Smooth muscle cell of the brain vasculature (primary cell): ENCODE data around the gene C12orf60.

ENCODE experiments used
- DNase-seq: peaks from one replicate; pipeline ENCODE4 v3.0.0-alpha.2; 2012; ENCODE audit warnings: low read depth, low spot score

C12orf60 gene

DNA sequence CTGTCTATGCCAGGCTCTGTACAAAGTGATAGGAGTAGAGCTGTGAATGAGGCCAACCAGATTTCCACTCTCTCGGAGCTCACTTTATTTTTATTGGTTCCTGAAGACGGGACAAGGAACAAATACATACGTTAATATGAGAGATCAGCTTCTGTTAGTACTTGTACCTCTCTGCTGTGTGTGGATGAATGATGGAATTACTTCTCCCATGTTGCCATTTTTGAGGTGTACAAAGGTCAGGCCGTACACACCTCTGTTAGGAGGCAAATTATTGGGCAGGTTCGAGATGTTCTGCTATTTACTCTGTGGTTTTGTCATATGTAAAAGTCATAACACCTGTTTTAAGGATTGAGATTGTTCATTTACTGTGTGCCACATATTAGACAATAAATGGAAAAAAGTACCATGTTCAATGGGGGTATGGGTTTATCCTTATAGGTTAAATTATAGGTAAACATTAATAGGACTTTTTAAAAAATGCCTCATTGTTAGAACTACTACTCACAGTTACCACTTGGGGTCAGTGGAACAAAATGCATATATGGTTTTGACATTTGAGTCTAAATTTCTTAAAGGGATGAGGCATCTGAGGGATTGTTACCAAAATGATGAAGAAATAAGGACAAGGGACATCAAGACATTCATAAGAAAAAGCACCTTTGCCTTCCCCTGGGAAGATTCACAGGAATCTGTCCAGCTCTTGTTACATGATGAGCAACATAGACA lies 27.1 kb upstream of the C12orf60 start:
- no peak for DNase-seq

DNA sequence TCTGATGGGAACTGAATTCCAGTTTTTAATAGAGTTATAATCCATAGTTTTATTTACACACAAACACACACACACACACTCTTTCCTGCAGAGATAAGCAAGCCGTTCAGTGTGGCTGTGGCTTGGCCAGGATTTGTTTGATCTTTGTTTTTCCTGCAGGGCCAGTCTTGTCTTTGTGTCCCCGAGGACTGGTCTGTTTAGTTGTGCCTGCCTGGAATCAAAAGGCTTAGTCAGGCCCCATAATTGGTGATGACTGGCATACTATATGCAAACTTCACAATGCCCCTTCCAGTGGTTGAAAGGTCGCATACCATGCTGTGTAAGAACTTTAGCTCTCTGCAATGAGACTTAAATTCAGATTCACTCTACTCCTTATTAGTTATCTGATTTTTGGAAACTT lies 26.2 kb upstream of the C12orf60 start:
- DNase-seq, result no peak

DNA sequence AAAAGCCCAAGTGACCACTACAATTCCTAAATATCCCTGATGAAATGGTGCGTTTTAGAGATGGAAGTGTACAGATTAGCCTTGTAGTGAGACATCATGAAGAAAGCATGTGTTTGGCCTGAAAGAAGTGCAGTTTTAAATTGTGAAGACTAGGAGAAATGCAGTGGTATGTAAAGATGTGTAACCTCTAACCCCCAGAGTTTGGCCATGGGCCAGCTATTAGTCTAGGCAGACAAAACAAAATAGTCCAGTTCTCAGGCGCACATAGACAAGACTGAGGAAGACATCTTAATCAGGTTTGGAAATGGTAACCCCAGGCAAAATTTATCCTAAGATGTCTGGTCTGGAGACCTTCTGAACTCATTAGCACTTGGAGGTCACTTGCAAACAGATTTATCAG lies 23.6 kb upstream of the C12orf60 start:
- DNase-seq, result no peak

DNA sequence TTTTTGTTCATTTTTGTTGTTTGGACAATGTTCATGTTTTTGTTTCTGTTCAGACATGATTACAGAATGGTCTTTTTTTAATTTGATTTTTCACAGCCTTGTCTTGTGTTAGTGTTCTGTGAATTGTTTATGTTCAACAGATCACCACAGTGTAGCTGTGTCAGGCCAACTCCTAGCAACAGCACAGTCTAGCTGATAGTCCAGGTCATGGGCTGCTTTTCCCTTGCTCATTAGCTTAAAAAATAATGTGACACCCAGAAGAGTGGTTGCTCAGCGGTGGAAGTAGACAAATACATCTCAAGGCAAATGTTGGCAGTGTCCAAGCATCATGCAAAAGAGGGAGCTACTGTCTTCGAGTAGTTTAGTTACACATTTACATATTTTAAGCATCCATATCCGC lies 22.6 kb upstream of the C12orf60 start:
- no peak for DNase-seq

DNA sequence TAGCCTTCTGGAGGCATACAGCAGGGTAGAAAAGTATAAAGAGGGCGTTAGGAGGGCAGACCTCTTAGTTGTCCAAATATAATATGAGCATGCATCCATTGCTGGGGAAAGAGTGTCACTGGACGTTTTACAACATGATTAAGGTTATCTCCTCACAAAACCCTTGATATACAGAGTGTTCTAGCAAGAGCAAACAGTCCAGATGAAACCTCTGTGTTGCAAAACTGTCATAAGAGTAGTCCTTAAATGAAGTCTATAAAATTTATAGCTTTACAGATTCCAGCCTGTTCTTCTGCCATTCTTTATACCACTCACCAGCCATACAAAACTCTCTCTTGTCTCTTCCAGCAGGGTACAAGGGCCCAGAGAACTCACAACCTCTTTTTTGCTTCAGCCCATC lies 21.9 kb upstream of the C12orf60 start:
- DNase-seq, result no peak

DNA sequence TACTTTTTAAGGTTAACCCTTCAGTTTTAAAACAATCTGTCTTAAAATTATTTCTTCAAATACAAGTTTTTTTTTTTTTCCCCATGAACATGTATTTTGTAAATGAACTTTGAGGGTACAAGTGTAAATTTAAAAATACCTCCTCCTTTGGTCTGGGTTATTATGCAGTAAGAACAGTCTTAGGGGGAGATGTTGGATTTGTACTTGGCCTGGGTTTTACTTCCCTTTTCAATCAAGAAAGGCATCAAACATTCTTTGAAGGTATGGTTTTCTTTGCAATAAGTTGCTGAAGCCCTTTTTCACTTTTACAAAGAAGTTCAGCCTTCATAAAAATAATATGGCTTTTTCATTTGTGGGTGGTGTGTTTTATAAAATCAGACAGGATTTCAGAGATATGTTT lies 20.7 kb upstream of the C12orf60 start:
- DNase-seq, result no peak

DNA sequence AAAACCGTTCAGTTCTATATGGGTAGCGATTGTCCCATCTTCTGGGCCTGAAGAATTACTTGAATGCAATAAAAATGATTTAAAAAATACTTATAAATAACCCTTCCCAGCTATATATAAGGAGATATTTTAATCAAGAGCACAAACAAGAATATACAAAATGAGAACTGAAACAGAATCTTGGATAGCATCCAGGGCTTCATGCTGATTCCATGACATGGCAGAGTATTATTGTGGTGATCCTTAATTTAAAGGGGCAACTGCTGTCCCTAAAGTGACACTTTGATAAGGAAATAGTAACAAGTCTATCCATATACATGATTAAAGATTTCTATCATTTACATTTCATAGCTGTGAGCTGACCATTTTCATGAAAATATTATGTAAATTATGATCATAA lies 19.0 kb upstream of the C12orf60 start:
- DNase-seq, result no peak

DNA sequence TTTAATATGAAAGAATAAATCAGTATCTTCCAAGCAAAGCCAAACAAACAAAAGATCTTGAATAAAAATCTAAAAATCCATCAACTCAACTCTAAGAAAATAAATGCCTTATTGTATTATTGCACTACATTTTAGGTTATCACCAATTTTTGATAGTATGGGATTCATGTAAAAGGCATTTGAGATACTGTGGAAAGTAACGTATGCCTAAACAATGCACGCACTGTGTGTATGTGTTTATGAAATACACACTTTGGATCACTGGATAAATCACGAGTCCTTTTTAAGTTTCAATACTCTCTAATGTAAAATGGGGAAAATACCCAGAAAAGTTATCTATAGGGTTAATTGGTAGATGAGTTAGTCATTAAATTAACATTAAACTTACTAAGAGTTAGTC lies 17.9 kb upstream of the C12orf60 start:
- DNase-seq, result no peak

DNA sequence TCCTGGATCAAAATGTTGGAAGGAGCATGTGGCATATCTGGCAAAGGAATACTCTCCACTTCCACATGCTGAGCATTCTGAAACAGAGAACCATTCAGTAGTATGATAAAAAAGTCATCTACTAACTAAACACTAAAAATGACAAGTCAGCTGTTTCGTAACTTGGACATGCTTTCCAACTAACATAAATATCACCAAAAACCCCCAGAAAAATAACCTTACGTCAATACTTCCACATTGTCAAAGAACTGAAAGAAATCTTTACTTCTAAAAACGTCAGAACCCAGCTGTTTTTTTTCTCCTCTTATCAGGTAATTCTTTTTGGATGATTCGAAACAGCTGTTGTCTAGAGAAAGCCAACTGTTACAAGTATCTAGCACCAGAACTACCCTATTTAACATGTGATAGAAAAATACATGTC lies 8.4 kb upstream of the C12orf60 start:
- no peak for DNase-seq

GRCh38 chr12:14802247-14802646 lies 1.2 kb upstream of the C12orf60 start:
- DNase-seq, result no peak

DNA sequence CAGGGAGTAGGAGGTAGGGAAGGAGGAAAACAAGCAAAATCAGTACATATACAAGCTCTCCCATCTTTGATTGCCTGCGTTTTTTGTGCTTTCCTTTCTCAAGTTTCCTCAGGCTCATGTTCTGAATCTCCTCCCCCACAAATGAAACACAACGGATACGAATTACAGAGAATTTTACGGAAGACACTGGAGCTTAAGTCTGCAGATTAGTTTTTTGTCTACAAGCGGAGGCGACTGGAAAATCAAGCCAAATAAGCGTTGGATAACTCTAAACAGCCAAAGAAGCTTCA lies 804 bp upstream of the C12orf60 start:
- DNase-seq, result no peak

DNA sequence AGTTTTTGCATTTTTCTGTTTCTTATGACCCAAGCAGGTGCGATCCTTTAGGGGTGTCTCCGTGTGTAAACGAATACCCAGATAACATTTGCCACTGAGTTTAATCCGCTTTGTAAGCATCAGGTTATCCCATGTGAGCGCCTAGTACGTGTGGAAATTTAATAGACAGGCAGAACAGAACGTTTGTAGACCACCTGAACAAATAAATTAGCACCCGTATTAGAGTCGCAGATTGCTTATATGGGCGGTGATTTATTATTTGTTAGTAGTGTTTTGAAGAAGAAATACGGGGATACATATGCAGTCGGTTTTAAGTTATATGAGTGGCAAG lies 325 bp downstream of the C12orf60 start:
- no peak for DNase-seq

GRCh38 chr12:14810167-14810952 lies 6.9 kb downstream of the C12orf60 start:
- DNase-seq, result no peak

GRCh38 chr12:14810953-14811483 lies 7.5 kb downstream of the C12orf60 start:
- DNase-seq, result no peak

DNA sequence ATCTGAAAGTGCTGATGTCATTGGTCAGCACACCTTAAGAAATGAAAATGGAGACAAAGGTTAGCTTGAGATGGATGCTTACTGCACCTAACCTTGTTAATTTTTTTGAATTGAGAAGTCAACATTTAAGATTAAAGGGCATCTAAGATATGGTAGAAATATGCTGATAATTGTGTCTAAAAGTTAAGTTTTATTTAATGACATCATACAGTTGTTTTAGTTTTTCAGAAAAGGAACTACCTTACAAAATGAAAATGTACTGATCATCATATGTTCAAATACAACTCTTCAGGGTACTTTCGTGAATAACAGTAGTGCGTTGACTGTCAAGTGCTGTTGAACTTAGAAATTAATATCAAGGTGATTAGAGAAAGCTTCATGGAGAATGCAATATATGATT lies 8.0 kb downstream of the C12orf60 start:
- DNase-seq, result no peak

GRCh38 chr12:14814014-14814413 lies 10.5 kb downstream of the C12orf60 start, which contains the start of gene SMCO3:
Gene SMCO3, minus strand, starts transcription at chr12:14814182. Its CDS starts 7,502 bp downstream, at chr12:14806680.
- no peak for DNase-seq

DNA sequence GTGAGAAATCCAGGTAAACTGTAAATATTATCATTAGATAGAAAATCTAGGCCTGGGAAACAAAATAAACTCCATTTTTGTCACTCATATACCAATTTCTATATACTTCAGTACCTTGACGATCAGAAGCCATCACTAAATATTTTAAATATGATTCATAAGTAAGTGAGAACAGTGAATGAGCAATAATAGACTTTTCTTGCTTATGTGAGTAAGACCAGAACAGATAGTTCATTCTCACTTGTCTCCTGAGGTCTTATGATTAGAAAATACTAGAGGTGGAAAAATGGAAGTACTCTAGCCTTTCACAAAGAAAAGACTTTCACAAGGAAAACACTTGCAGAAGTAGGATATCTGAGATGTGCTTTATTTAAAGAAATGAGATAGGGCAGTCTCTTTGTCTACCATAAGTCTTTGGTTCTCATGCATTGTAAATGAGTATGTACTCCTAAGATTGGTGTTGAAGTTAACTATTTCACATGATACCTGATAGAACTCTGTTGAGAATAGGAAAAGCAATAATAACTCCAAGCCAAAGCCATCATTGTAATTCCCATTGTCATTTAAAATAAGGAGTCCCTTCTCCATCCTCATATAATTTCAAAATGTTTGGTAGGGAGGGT lies 20.7 kb downstream of the C12orf60 start:
- DNase-seq, result no peak

DNA sequence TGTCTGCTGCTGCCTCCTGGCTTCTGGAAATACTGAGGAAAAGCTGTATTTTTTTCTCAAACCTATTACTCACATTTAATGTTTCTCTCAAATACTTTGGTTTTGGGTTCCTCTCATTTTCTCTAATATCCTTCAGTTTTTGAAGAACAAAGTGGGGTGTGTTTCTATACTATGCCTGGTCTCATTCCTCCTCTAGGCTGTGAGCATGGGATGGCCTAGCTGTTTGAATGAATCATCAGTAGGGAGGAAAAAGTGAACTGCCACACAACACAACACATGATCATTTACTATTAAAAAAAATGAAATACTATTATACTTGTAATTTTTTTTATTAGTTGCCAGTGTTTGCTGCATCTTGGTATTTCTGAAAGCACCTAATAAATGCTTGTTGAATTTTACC lies 21.8 kb downstream of the C12orf60 start:
- no peak for DNase-seq

DNA sequence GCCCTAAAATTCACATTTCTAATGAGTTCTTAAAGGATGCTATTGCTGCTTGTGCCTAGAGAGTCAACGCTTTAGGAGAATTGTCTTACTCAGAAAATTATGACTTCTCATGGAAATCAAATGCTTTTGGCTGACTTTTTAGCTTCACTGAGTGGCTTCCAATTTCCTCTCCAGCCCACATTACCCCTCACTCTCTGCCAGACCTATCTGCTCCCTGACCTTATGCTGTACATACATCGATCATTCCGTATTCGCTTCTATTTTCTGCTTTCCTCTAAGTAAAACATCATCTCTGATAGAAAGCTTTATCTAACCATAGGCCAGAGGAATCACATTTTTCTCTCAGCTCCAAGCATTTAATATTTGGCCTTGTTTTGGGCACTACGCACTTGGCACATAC lies 23.0 kb downstream of the C12orf60 start:
- DNase-seq, result no peak

- DNase-seq, result no peak
Measured at GRCh38 chr12:14827043-14827442, 23.6 kb downstream of the C12orf60 start.

DNA sequence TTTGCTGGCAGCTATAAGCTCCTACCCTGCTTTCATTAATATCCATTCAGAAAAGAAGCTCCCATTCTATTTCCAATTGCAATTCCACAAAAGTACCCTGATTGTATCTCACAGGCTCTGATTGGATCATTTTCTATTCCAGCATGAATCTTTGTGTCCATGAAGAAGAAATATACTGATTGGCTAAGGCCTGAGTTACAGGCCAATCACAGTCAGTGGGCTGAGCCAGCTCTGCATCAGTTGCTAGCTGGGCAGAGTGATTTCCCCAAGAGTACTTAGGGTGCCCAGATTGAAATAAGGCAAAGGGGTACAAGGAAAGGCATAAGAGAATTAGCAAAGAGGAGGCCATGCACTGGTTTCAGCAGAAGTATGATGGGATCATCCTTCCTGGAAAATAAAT lies 25.4 kb downstream of the C12orf60 start:
- no peak for DNase-seq

DNA sequence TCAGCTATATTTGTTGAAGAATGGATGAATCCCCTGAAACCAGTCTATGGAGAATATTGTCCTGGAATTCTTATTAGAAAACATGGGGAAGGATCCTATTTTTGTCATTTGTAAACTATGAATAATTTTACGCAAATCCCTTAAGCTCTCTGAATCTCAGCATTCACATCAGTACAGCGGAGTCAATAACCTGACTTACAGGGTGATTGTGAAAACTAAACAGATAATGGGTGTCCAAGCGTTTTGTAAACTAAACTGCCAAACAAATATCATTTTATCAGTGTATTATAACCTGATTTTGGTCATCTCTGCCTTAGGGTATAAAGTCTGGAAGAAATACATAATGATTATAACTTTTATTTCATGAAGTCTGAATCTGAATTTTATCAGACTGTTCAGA lies 29.9 kb downstream of the C12orf60 start:
- DNase-seq, result no peak

DNA sequence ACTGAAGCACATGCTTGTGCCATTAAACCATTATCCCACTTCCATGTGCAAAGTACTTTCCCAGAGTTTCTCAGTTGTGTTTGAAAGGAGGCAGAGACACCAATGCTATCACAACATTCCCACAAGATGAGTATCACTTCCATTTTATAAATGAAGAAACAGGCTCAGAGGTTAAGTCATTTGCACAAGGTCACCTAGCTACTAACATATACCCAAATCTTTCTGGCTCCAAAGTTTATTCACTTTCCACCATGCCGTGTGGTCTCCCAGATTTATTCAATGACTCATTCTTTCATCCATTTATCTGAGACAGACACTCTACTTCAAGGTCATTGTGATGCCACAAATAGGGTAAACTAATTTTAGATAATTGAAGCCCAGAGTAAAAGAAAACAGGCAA lies 30.5 kb downstream of the C12orf60 start:
- DNase-seq, result no peak
